Upper lobe of left lung (tissue), 6 donors: ENCODE results near the gene ITPK1. TPM values are rescaled to one million over a fixed set of nuclear protein-coding genes. Genes with fewer than 3 reads are reported as not detected.
"Not testable (repeated sequence)": the region's sequence is repeated elsewhere in the genome, so short reads cannot be mapped to it uniquely, and the experiment has no call there.

Experiments used
- ATAC-seq, 2 donors: fragments of 200-7000 bp; cut with Tn5 transposase; one replicate each; pipeline ENCODE4 v1.9.1; 2022; ENCODE audit warnings: mild to moderate bottlenecking in 2 of 2, moderate library complexity in 2 of 2; ENCODE audit not compliant: low FRiP score in 2 of 2
- DNase-seq, 2 donors: peaks; one replicate each; pipeline ENCODE4 v3.0.0-alpha.2; 2019 to 2020
- H3K27ac ChIP-seq, 4 donors: fragments of 200-600 bp; sonication (generic); one replicate each; pipeline ENCODE4 v1.5.1; 2016 to 2019
- H3K27me3 ChIP-seq, 4 donors: fragments of 200-600 bp; sonication (generic); one replicate each; pipeline ENCODE4 v1.5.1; 2017 to 2019
- H3K36me3 ChIP-seq, 4 donors: fragments of 200-600 bp; sonication (generic); one replicate each; pipeline ENCODE4 v1.5.1; 2016 to 2019
- H3K4me1 ChIP-seq, 4 donors: fragments of 200-600 bp; sonication (generic); one replicate each; pipeline ENCODE4 v1.5.1; 2018 to 2019
- H3K4me3 ChIP-seq, 4 donors: fragments of 200-600 bp; sonication (generic); one replicate each; pipeline ENCODE4 v1.5.1; 2017 to 2019; ENCODE audit warnings: mild to moderate bottlenecking in 2 of 4, moderate library complexity in 1 of 4
- H3K9me3 ChIP-seq, 4 donors: fragments of 200-600 bp; sonication (generic); one replicate each; pipeline ENCODE4 v1.5.1; 2018 to 2019
- EP300 ChIP-seq, 4 donors: sonication (generic); formaldehyde crosslinking; IDR thresholded peaks; one replicate each; pipeline ENCODE4 v1.5.1; 2017; ENCODE audit warnings: antibody characterized with exemption in 4 of 4, control low read depth in 2 of 4
- POLR2A ChIP-seq, 4 donors: fragments of 450-650 bp; IDR thresholded peaks; one replicate each; pipeline ENCODE4 v1.5.1; 2016 to 2017; ENCODE audit warnings: antibody characterized with exemption in 4 of 4, mild to moderate bottlenecking in 2 of 4
- POLR2AphosphoS5 ChIP-seq, 2 donors: sonication (generic); formaldehyde crosslinking; IDR thresholded peaks; one replicate each; pipeline ENCODE4 v1.5.1; 2017; ENCODE audit warnings: antibody characterized with exemption in 2 of 2
- WGBS, 2 donors: methylation state at CpG; one replicate each; pipeline ENCODE4 v1.1.5; 2017 to 2018; 5-methylcytosine and 5-hydroxymethylcytosine counted together
- total RNA-seq, 6 donors: library from RNA; depleted of rRNA in 4 of 6; stranded (reverse); fragments of >200 nt in 4 of 6; gene quantifications; one replicate each; pipeline versions ENCODE4 v1.1.0 to v1.2.1, GENCODE V29; 2016 to 2021
- TF ChIP-seq, protein P1 (sequence below), 6 experiments: fragments of 450-650 bp in 4 of 6; fragments of 200-600 bp in 2 of 6; sonication (generic) in 2 of 6; IDR thresholded peaks; one replicate each; pipeline ENCODE4 v1.5.1; 2016 to 2019; ENCODE audit warnings: antibody characterized with exemption in 6 of 6
- donor health status: DM: no; HTN: no; CAD: no; lungs with moderate emphysema.
- donor health status: DM: no; HTN: yes; CAD: no; lungs with severe emphysema.

ITPK1 gene
- total RNA-seq, 6 donors from 2014 or later, result 41.9 to 128 (median 86.1) TPM

DNA sequence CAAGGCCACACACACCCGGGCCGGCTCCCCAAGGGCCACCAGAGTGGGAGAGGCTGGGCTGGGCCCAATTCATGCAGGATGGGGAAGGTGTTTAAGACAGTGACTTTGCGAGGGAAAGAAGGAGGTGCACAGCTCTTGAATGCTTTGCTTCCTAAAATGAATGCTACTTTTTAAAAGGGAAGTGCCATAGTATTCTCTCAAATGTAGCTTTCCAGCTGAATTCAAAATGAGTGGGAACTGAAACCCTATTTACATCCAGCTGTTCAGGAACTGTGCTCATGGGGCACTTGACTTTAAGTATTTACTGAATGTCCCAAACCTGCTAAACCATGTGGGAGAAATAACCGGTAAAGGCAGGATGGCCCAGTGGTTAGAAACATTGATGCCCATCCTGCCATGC, 7.6 kb downstream of the ITPK1 start:
- Histone ChIP-seq H3K36me3 (no peaks in the 10 kb centered on the region), H3K27me3 (no peaks in the 10 kb centered on the region), H3K27ac (peak overlapping the region in 2 of 4 donors; percentile 53 to 63), H3K9me3 (no peaks in the 10 kb centered on the region), H3K4me1 (peaks cover 51 to 68% (median 61%) of the 10 kb centered on the region in 4 donors), H3K4me3 (no peak overlapping the region)
- no peak for ATAC-seq
- WGBS, 2 donors, result 57 to 58% methylated on average over 4 of the region's 4 CpGs
- DNase-seq, result no peak
- no peak for TF ChIP-seq EP300 (IDR thresholded peaks at IDR 0.05)
- TF ChIP-seq POLR2A (IDR thresholded peaks at IDR 0.05), result no peak
- TF ChIP-seq, protein P1, sequence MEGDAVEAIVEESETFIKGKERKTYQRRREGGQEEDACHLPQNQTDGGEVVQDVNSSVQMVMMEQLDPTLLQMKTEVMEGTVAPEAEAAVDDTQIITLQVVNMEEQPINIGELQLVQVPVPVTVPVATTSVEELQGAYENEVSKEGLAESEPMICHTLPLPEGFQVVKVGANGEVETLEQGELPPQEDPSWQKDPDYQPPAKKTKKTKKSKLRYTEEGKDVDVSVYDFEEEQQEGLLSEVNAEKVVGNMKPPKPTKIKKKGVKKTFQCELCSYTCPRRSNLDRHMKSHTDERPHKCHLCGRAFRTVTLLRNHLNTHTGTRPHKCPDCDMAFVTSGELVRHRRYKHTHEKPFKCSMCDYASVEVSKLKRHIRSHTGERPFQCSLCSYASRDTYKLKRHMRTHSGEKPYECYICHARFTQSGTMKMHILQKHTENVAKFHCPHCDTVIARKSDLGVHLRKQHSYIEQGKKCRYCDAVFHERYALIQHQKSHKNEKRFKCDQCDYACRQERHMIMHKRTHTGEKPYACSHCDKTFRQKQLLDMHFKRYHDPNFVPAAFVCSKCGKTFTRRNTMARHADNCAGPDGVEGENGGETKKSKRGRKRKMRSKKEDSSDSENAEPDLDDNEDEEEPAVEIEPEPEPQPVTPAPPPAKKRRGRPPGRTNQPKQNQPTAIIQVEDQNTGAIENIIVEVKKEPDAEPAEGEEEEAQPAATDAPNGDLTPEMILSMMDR (IDR thresholded peaks at IDR 0.05), result no peak
- TF ChIP-seq POLR2AphosphoS5 (IDR thresholded peaks at IDR 0.05), result no peak

DNA sequence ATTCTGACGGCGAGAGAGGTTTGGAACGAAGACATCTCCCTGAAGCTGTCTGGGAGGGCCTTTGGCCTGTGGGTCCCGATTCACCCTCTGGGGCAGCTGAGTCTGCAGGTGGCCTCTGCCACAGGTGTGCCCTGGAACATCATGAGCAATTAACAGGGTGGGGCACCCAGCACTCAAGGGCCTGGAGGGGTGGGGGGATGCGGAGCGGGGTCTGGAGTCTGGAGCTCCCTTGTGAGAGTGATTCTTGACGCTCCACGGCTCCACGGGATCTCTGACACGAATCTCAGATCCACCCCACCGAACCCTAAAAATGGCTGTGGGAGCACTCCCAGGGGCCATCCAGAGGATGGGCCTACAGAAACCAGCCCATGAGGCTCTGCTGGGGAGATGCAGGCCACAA, 8.3 kb downstream of the ITPK1 start:
- DNase-seq (no peak), ATAC-seq (no peak)
- WGBS, 2 donors, result 72 to 97% methylated on average over 7 to 9 of the region's 11 CpGs
- Histone ChIP-seq H3K4me1 (peaks cover 49 to 63% (median 54%) of the 10 kb centered on the region in 4 donors), H3K27me3 (no peaks in the 10 kb centered on the region), H3K4me3 (no peak overlapping the region), H3K27ac (peak overlapping the region in 2 of 4 donors; percentile 53 to 63), H3K9me3 (no peaks in the 10 kb centered on the region), H3K36me3 (no peaks in the 10 kb centered on the region)
- no peak for TF ChIP-seq EP300 (IDR thresholded peaks at IDR 0.05)
- TF ChIP-seq POLR2AphosphoS5 (IDR thresholded peaks at IDR 0.05), result no peak

DNA sequence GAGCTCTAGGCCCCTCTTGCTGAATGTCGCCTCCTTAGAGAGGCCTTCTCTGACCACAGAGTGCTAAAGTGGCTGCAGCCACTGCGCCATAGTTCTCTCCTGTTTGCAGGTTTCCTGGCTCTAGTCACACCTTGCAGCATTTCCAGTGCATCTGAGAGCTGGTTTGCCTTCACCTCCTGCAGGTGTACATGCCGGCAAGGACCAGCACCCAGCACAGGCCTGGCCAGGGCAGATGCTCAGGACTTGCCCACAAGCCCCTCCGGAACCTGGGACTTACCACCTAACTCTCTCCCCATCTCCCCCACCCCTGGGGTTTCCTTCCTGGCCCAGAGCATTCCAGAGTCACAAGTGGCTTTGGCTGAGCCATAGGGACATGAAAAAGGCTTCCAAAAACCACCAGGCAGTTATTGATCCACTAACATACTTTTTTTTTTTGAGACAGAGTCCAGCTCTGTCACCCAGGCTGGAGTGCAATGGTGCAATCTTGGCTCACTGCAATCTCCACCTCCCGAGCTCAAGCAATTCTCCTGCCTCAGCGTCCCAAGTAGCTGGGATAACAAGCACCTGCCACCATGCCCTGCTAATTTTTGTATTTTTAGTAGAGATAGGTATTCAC, 9.1 kb downstream of the ITPK1 start:
- no peak for TF ChIP-seq POLR2A (IDR thresholded peaks at IDR 0.05)
- TF ChIP-seq EP300 (IDR thresholded peaks at IDR 0.05), result no peak
- TF ChIP-seq, protein P1 (IDR thresholded peaks at IDR 0.05), result no peak
- TF ChIP-seq POLR2AphosphoS5 (IDR thresholded peaks at IDR 0.05), result no peak
- Histone ChIP-seq H3K27me3 (no peaks in the 10 kb centered on the region), H3K4me1 (peaks cover 49 to 57% (median 51%) of the 10 kb centered on the region in 4 donors), H3K27ac (no peak overlapping the region), H3K9me3 (no peaks in the 10 kb centered on the region), H3K36me3 (no peaks in the 10 kb centered on the region), H3K4me3 (no peak overlapping the region)
- ATAC-seq, result peak in 1 of 2 donors; percentile 38
- no peak for DNase-seq
- 66 to 70% methylated on average over 3 to 6 of the region's 6 CpGs for WGBS, 2 donors

DNA sequence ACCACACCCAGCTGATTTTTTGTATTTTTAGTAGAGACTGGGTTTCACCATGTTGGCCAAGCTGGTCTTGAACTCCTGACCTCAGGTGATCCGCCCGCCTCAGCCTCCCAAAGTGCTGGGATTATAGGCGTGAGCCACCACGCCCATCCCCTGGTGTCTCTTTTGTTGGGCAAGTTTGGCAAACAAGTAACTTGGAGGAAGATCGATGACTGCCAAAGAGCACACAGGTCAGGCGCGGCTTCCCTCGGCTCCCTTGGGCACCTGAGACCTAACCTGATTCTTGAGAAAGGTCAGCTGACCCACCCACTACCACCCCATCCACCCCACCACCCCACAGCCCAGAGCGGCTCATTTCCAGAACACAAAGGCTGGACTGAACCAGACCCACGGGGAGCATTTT, 9.9 kb downstream of the ITPK1 start:
- H3K27ac ChIP-seq, result peak overlapping the region in 1 of 4 donors; percentile 83
- not testable (repeated sequence) for H3K4me3 ChIP-seq, ATAC-seq, H3K9me3 ChIP-seq, H3K36me3 ChIP-seq, H3K27me3 ChIP-seq, DNase-seq
- peaks cover 49 to 56% (median 50%) of the 10 kb centered on the region in 4 donors for H3K4me1 ChIP-seq
- 75 to 83% methylated on average over 2 to 9 of the region's 10 CpGs for WGBS, 2 donors

DNA sequence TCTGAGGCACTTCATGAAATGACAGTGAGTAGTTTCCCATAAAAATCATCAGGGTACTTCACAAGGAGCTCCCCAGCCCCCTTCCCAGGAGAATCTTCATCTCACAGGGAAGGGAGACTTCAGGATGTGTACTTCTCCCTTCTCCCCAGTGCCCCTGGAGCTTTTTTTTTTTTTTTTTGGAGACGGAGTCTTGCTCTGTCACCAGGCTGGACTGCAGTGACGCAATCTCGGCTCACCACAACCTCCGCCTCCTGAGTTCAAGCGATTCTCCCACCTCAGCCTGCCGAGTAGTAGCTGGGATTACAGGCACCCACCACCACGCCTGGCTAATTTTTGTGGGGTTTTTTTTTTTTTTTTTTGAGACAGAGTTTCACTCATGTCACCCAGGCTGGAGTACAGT, 10.4 kb downstream of the ITPK1 start:
- DNase-seq, result peak in 1 of 2 donors; percentile 89
- Histone ChIP-seq H3K27me3 (no peaks in the 10 kb centered on the region), H3K36me3 (no peaks in the 10 kb centered on the region), H3K27ac (peak overlapping the region in 3 of 4 donors; percentile 71 to 83 (median 72)), H3K9me3 (no peaks in the 10 kb centered on the region), H3K4me1 (peaks cover 49 to 56% (median 50%) of the 10 kb centered on the region in 4 donors), H3K4me3 (no peak overlapping the region)
- no peak for TF ChIP-seq EP300 (IDR thresholded peaks at IDR 0.05)
- TF ChIP-seq POLR2A (IDR thresholded peaks at IDR 0.05), result no peak
- no peak for TF ChIP-seq POLR2AphosphoS5 (IDR thresholded peaks at IDR 0.05)
- TF ChIP-seq, protein P1 (IDR thresholded peaks at IDR 0.05), result no peak
- peak in 1 of 2 donors; percentile 55 for ATAC-seq
- WGBS, 2 donors, result 65 to 69% methylated on average over 7 of the region's 7 CpGs

DNA sequence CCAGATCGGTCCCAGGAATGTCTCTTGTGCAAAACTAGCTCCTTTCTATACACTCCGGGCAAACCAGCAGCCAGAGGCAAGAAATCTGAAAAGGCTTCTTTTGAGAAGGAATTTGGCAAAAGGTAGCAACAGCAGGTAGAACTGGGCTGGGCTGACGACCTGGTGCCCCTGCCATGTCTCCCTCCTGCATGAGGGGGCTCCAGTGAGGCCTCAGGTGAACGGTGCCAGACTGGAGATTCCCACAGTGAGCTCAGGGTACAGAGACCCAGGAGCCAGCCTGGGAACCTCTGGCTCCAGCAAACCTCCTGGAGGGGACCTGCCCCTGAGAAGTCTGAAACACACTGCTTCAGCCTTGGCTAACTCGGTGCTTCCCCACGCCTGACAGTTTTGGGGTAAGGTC, 10.8 kb downstream of the ITPK1 start:
- Histone ChIP-seq H3K36me3 (no peaks in the 10 kb centered on the region), H3K27ac (peak overlapping the region in 3 of 4 donors; percentile 71 to 83 (median 72)), H3K27me3 (no peaks in the 10 kb centered on the region), H3K9me3 (no peaks in the 10 kb centered on the region), H3K4me3 (no peak overlapping the region), H3K4me1 (peaks cover 50 to 56% (median 51%) of the 10 kb centered on the region in 4 donors)
- no peak for DNase-seq
- TF ChIP-seq, protein P1 (IDR thresholded peaks at IDR 0.05), result no peak
- TF ChIP-seq EP300 (IDR thresholded peaks at IDR 0.05), result no peak
- TF ChIP-seq POLR2A (IDR thresholded peaks at IDR 0.05), result no peak
- TF ChIP-seq POLR2AphosphoS5 (IDR thresholded peaks at IDR 0.05), result no peak
- no peak for ATAC-seq
- 69 to 91% methylated on average over 2 to 6 of the region's 6 CpGs for WGBS, 2 donors
